ENCODE measurements around the gene ZNF652.

GRCh38 chr17:49299996-49300395 is 62.1 kb downstream of the ZNF652 start:
- TF ChIP-seq CTCF (optimal IDR thresholded peaks at IDR 0.05 in 1 of 3, IDR thresholded peaks at IDR 0.05 in 1 of 3, conservative IDR thresholded peaks at IDR 0.05 in 1 of 3; ENCODE audit: extremely low read depth in 1 of 3, insufficient read depth in 2 of 3, low read length in 3 of 3) (no peak), EZH2 (IDR thresholded peaks at IDR 0.05; ENCODE audit: low read length) (no peak)
